Measurements from ENCODE around the gene GUCY2F.

Gene GUCY2F

GRCh38 chrX:109389917-109390316 lies 92.0 kb downstream of the GUCY2F start:
- no peak for DNase-seq (ENCODE audit: low read depth, low spot score)

GRCh38 chrX:109384699-109385098 lies 97.2 kb downstream of the GUCY2F start:
- no peaks in the 10 kb centered on the region for H3K36me3 ChIP-seq (ENCODE audit: insufficient read depth, low read length)
- DNase-seq (ENCODE audit: low read depth, low spot score), result no peak
- no peak overlapping the region for H3K27ac ChIP-seq
- TF ChIP-seq FOXP2 (optimal IDR thresholded peaks at IDR 0.05; ENCODE audit: control extremely low read depth, extremely low read length, insufficient read depth) (no peak), EZH2 (IDR thresholded peaks at IDR 0.05) (no peak), POLR2AphosphoS5 (IDR thresholded peaks at IDR 0.05; ENCODE audit: borderline replicate concordance, low read depth, low read length) (no peak)
- H3K9me3 ChIP-seq (ENCODE audit: low read depth, low read length), result no peaks in the 10 kb centered on the region
- no peak overlapping the region for H3K4me3 ChIP-seq
- H3K9ac ChIP-seq (ENCODE audit: insufficient read length), result no peak overlapping the region

More at GRCh38 chrX:109389917-109390316, 92.0 kb downstream of the GUCY2F start:
- Histone ChIP-seq H3K36me3 (ENCODE audit: insufficient read depth, low read length) (no peaks in the 10 kb centered on the region), H3K27ac (no peak overlapping the region), H3K9me3 (ENCODE audit: low read depth, low read length) (no peaks in the 10 kb centered on the region), H3K9ac (ENCODE audit: insufficient read length) (no peak overlapping the region), H3K4me3 (no peak overlapping the region)
- no peak for TF ChIP-seq EZH2 (IDR thresholded peaks at IDR 0.05)
- TF ChIP-seq FOXP2 (optimal IDR thresholded peaks at IDR 0.05; ENCODE audit: control extremely low read depth, extremely low read length, insufficient read depth), result no peak
- no peak for TF ChIP-seq POLR2AphosphoS5 (IDR thresholded peaks at IDR 0.05; ENCODE audit: borderline replicate concordance, low read depth, low read length)

- no peak for DNase-seq (ENCODE audit: low read depth, low spot score)
- Histone ChIP-seq H3K27ac (no peak overlapping the region), H3K9ac (ENCODE audit: insufficient read length) (no peak overlapping the region), H3K36me3 (ENCODE audit: insufficient read depth, low read length) (no peaks in the 10 kb centered on the region), H3K4me3 (no peak overlapping the region), H3K9me3 (ENCODE audit: low read depth, low read length) (no peaks in the 10 kb centered on the region)
- TF ChIP-seq POLR2AphosphoS5 (IDR thresholded peaks at IDR 0.05; ENCODE audit: borderline replicate concordance, low read depth, low read length), result no peak
- no peak for TF ChIP-seq EZH2 (IDR thresholded peaks at IDR 0.05)
- TF ChIP-seq FOXP2 (optimal IDR thresholded peaks at IDR 0.05; ENCODE audit: control extremely low read depth, extremely low read length, insufficient read depth), result no peak
Observed at GRCh38 chrX:109382332-109382731, 99.6 kb downstream of the GUCY2F start.

- Histone ChIP-seq H3K9me3 (ENCODE audit: low read depth, low read length) (no peaks in the 10 kb centered on the region), H3K27ac (no peak overlapping the region), H3K9ac (ENCODE audit: insufficient read length) (no peak overlapping the region), H3K4me3 (no peak overlapping the region), H3K36me3 (ENCODE audit: insufficient read depth, low read length) (no peaks in the 10 kb centered on the region)
- DNase-seq (ENCODE audit: low read depth, low spot score), result no peak
- no peak for TF ChIP-seq FOXP2 (optimal IDR thresholded peaks at IDR 0.05; ENCODE audit: control extremely low read depth, extremely low read length, insufficient read depth)
Observed at GRCh38 chrX:109378281-109378680, 103.6 kb downstream of the GUCY2F start.

GRCh38 chrX:109374262-109374960 lies 107.5 kb downstream of the GUCY2F start:
- Histone ChIP-seq H3K27ac (no peak overlapping the region), H3K9ac (ENCODE audit: insufficient read length) (no peak overlapping the region), H3K4me3 (no peak overlapping the region), H3K9me3 (ENCODE audit: low read depth, low read length) (no peaks in the 10 kb centered on the region), H3K36me3 (ENCODE audit: insufficient read depth, low read length) (no peaks in the 10 kb centered on the region)
- DNase-seq (ENCODE audit: low read depth, low spot score), result no peak
- no peak for TF ChIP-seq EZH2 (IDR thresholded peaks at IDR 0.05)

GRCh38 chrX:109373468-109373867 lies 108.4 kb downstream of the GUCY2F start:
- H3K9me3 ChIP-seq (ENCODE audit: low read depth, low read length), result no peaks in the 10 kb centered on the region
- no peak overlapping the region for H3K4me3 ChIP-seq
- DNase-seq (ENCODE audit: low read depth, low spot score), result no peak
- H3K36me3 ChIP-seq (ENCODE audit: insufficient read depth, low read length), result no peaks in the 10 kb centered on the region
- H3K9ac ChIP-seq (ENCODE audit: insufficient read length), result no peak overlapping the region
- TF ChIP-seq FOXP2 (optimal IDR thresholded peaks at IDR 0.05; ENCODE audit: control extremely low read depth, extremely low read length, insufficient read depth) (no peak), POLR2AphosphoS5 (IDR thresholded peaks at IDR 0.05; ENCODE audit: borderline replicate concordance, low read depth, low read length) (no peak), EZH2 (IDR thresholded peaks at IDR 0.05) (no peak)
- no peak overlapping the region for H3K27ac ChIP-seq

GRCh38 chrX:109372716-109373115 lies 109.2 kb downstream of the GUCY2F start:
- H3K9me3 ChIP-seq (ENCODE audit: low read depth, low read length), result no peaks in the 10 kb centered on the region
- no peaks in the 10 kb centered on the region for H3K36me3 ChIP-seq (ENCODE audit: insufficient read depth, low read length)
- H3K9ac ChIP-seq (ENCODE audit: insufficient read length), result no peak overlapping the region
- TF ChIP-seq POLR2AphosphoS5 (IDR thresholded peaks at IDR 0.05; ENCODE audit: borderline replicate concordance, low read depth, low read length) (no peak), EZH2 (IDR thresholded peaks at IDR 0.05) (no peak), FOXP2 (optimal IDR thresholded peaks at IDR 0.05; ENCODE audit: control extremely low read depth, extremely low read length, insufficient read depth) (no peak)
- no peak overlapping the region for H3K4me3 ChIP-seq
- H3K27ac ChIP-seq, result no peak overlapping the region
- no peak for DNase-seq (ENCODE audit: low read depth, low spot score)

- Histone ChIP-seq H3K4me3 (no peak overlapping the region), H3K9me3 (ENCODE audit: low read depth, low read length) (no peaks in the 10 kb centered on the region), H3K36me3 (ENCODE audit: insufficient read depth, low read length) (no peaks in the 10 kb centered on the region), H3K27ac (no peak overlapping the region), H3K9ac (ENCODE audit: insufficient read length) (no peak overlapping the region)
- TF ChIP-seq EZH2 (IDR thresholded peaks at IDR 0.05) (no peak), POLR2AphosphoS5 (IDR thresholded peaks at IDR 0.05; ENCODE audit: borderline replicate concordance, low read depth, low read length) (no peak), FOXP2 (optimal IDR thresholded peaks at IDR 0.05; ENCODE audit: control extremely low read depth, extremely low read length, insufficient read depth) (no peak)
- no peak for DNase-seq (ENCODE audit: low read depth, low spot score)
Observed at GRCh38 chrX:109372291-109372690, 109.6 kb downstream of the GUCY2F start.

GRCh38 chrX:109362101-109362500 lies 119.8 kb downstream of the GUCY2F start:
- Histone ChIP-seq H3K27ac (no peak overlapping the region), H3K4me3 (no peak overlapping the region), H3K9ac (ENCODE audit: insufficient read length) (no peak overlapping the region), H3K36me3 (ENCODE audit: insufficient read depth, low read length) (no peaks in the 10 kb centered on the region), H3K9me3 (ENCODE audit: low read depth, low read length) (no peaks in the 10 kb centered on the region)
- DNase-seq (ENCODE audit: low read depth, low spot score), result no peak
- TF ChIP-seq FOXP2 (optimal IDR thresholded peaks at IDR 0.05; ENCODE audit: control extremely low read depth, extremely low read length, insufficient read depth) (no peak), EZH2 (IDR thresholded peaks at IDR 0.05) (no peak), POLR2AphosphoS5 (IDR thresholded peaks at IDR 0.05; ENCODE audit: borderline replicate concordance, low read depth, low read length) (no peak)

All from SK-N-MC (cell line).